Left renal pelvis (tissue), 4 donors: Measurements from ENCODE around the gene MACIR. TPM values are rescaled to one million over a fixed set of nuclear protein-coding genes. Genes with fewer than 3 reads are reported as not detected.
A peak's percentile ranks its signal among the peaks of the same experiment; 100 is the strongest.

ENCODE experiments used
- DNase-seq, 4 donors: peaks; one replicate each; pipeline ENCODE4 v3.0.0-alpha.2; 2013; ENCODE audit warnings: low read depth in 4 of 4, low spot score in 3 of 4
- polyA plus RNA-seq, 4 donors: library from polyadenylated mRNA; unstranded; fragments of 120-200 nt; gene quantifications; one replicate each; pipeline ENCODE4 v1.2.1, GENCODE V29; 2013; ENCODE audit not compliant: insufficient read length in 4 of 4

Gene MACIR
- polyA plus RNA-seq, 4 donors = 8.6 to 26.7 (median 20.7) TPM

DNA sequence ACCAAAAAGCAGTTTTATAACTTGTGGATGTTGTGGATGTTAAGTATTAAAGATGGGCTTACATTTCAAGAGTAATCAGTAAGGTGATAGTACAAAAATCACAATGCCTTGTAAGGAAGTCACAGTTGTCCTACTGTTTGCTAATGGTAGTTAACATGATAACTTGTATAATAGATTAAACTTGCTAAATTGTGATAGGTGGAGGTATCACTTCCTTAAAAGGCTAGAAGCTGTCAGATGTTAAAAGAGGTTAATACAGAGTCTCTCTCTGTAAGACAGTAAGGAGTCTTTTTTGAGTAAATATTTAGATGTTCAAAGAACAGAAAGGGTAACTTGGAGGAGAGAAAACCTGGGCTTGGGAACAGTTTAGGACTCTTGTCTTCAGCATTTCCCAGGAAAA is 14.2 kb upstream of the MACIR start:
- DNase-seq = no peak

DNA sequence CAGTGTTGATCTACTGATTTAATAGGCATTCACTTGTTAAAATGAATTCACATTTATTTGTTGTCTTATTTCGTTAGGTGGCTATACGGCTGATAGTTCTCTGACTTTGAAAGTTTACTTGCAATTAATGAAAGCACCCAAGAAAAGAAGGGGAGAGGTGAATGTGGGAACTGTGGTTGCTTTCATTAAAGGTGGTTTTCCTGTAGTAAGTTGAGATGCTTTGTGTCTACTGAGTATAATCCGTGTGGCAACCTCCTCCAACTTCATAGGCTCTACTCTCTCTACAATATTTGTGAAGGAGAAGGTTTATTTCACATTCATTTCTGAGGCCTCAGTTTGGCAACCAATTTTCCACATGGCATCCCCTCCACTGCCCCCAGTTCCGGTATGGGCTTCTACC is 12.8 kb upstream of the MACIR start:
- DNase-seq = no peak

DNA sequence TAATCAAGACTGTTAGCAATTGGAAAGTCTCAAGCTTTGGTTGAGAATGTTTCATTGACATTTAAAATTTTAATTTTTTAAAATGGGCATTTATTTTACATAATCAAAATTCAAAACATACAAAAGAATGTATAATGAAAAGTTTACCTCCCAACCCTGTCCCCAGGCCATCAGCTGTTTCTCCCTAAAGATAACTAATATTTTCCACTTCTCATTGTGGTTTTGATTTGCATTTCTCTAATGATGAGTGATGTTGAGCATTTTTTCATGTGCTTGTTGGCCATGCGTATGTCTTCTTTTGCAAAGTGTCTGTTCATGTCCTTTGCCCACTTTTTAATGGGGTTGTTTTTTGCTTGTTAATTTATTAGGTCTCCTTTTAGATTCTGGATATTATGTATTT is 11.4 kb upstream of the MACIR start:
- no peak for DNase-seq

DNA sequence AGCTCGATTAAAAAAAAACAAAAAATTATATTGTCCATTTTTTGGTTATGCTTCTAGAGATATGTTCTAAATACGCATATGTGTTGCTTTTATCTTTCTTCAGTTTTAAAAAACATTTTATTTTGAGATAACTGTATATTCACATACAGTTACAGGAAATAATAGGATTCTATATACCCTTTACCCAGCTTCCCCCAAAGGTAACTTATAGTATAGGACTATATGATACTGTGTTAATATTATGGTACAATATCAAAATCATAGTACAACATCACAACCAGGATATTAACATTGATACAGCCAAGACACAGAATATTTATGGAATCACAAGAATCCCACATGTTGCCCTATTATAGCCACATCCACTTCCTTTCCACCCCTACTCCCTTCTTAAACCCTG is 9.5 kb upstream of the MACIR start:
- no peak for DNase-seq

DNA sequence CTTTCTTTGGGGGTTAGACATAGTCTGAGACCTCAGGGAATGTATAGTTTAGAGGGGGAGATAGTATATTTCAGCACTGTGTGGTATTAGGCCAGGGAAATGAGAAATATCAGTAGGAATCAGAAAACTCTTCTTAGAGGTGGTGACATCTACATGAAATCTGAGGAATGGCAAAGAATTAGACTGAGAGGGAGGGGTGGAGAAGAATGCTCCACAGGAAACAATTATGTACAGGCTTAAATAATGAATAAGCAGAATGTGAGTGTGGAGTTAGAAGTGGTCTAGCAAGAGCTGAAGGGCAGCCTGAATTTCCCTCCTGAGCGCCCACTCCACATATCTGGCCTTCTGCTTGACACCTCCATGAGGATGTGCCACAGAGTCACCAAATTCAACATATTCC is 3.6 kb upstream of the MACIR start:
- DNase-seq = no peak

- DNase-seq = no peak
Observed at GRCh38 chr5:103255691-103256090, 2.9 kb upstream of the MACIR start.

DNA sequence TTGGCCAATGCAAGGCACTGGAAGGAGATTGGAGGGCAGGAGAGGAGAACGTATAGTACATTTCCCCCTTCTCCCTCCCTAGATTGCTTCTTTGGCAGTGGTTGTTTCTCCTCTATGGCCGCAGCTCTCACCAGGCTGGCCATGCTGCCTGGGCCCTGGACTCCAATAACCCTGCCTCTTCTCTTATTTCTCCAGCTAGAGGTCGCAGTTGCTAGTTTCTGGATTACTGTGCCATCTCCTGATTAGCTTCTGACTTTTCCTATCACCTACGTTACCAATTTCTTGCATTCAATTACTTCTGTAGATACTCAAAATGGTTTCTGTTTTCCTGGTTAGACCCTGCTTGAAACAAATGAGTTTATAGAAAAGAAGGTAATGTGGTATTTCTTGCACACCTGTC is 2.4 kb upstream of the MACIR start:
- DNase-seq = no peak

DNA sequence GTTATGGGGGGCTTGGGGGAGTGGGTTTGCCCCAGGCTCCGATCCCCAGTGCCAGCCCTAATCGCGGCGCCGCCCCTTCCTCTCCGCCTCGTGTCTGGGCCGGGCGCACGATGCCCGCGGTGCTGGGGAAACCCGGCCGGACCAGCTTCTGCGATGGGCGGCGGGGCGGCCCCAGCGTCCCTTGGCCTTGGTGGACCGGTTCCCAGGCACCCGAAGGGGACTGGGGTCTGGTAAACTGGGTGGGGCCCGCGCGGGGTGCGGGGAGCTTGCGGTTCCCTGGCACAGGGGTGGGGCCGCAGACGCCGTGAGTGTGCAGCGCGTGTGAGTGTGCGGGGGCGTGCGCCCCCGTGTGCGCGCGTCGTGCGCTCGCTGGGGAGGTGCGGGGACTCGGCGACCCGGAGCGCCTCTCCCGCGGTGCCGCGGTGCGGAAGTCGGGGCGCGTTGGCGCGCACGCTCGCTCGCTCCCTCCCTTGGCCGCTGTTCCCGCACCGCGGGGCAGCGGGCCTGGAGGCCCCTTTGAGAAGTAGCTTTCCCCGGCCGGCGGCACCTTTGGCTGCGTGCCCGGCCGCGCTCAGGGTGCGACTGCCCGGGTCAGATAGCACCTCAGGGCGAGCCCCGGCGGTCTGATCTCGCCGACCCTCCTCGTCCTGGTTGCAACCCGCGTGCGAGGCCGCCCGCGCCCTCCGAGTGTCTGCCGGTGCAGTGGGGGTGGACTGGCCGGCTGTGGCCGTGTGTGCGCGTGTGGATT is 568 bp downstream of the MACIR start:
- peak; percentile 23 to 45 (median 31) for DNase-seq

DNA sequence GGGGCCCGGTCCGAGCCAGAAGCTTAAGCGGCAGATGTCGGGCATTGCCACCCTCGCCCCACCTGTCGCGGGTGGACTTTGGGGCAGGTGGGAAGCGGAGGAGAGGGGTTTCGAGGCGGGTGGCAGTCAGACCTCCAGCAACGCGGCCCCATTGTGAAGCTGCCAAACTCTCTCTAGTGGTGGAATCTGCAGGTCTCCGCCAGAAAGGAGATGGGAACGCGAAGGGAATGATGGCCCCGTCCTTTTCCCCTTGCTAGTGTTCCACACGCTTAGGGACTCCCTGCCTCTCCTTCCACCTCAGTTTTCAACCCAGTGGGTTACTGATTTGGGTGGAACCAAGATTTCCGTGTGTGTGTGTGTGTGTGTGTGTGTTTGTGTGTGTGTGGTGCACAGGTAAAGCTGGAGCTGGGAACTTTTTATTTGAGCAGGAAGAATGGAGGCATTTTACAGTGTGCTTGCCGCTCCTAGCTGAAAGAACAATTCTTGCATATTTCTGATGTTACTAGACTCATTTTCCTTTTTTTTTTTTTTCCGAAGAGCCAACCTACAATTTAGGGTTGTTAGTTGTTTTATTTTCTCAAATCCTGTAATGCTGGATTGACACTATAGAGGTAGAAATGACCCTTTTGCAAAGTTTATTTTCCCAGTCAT is 1.3 kb downstream of the MACIR start:
- peak; percentile 20 to 41 (median 32) for DNase-seq

DNA sequence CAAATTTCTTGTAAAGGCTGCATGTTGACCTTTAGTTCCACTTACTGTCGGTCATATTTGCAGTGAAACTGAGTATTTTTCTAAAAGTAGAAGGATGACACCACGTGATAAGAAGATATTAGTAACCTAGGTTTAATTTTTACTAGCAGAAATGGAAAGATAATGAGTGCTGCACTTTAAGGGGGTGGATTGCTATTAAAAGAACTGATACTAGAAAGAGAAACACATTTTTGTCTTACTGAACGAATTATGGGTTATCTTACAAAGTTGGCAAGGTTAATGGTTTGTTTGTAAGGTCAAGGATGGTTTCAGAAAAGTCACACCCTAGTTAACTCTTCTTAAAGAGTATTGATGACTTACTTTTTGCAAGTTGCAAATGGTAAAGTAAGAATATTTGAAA is 2.4 kb downstream of the MACIR start:
- no peak for DNase-seq

GRCh38 chr5:103262422-103262871 is 3.9 kb downstream of the MACIR start:
- no peak for DNase-seq

GRCh38 chr5:103263054-103263453 is 4.5 kb downstream of the MACIR start:
- DNase-seq = no peak

DNA sequence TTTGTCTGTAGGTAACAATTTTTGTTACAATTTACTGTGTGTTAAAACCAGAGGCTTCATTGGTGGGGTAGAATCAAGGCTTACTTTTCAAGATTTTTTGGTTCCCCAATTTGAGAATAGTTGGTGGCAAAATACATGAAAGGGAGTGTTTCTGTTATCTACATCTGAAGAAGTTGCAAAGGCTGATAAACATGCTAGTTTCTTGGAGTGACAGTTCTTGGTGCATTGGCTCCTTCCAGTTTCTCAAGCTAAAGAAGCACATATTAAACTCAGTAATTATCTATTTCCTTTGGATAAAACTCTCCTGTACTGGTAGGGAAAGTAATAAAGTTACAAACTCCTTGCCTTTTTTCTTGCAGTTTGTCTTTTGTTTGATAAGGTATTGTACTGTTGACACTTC is 5.9 kb downstream of the MACIR start:
- DNase-seq = no peak

- no peak for DNase-seq
Observed at GRCh38 chr5:103270581-103270980, 12.0 kb downstream of the MACIR start.

- DNase-seq = no peak
Observed at GRCh38 chr5:103271570-103272289, 13.2 kb downstream of the MACIR start.

DNA sequence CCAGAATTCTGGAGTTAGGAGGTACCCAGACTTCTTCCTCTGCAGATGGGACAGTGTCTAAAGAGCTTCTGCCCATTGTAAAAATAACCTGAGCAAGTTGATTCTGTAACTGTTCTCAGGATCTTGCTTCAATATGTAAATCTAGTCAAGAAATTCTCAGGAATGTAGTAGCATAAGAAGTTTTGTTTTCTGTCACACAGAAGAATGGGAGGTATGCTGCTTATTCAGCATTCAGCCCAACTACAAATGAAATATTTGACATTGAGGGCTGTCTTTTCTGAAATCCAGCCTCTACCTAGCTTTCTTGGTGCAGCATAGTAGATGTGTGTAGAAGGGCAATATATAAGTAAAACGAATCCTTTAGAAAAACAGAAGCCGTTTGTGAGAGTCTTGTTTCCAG is 13.8 kb downstream of the MACIR start:
- no peak for DNase-seq

GRCh38 chr5:103273952-103274351 is 15.4 kb downstream of the MACIR start:
- no peak for DNase-seq

GRCh38 chr5:103275851-103276250 is 17.3 kb downstream of the MACIR start:
- no peak for DNase-seq

- DNase-seq = no peak
Observed at GRCh38 chr5:103280967-103281366, 22.4 kb downstream of the MACIR start.

- no peak for DNase-seq
Observed at GRCh38 chr5:103283120-103283519, 24.6 kb downstream of the MACIR start.

- no peak for DNase-seq
Observed at GRCh38 chr5:103283869-103284268, 25.3 kb downstream of the MACIR start.

DNA sequence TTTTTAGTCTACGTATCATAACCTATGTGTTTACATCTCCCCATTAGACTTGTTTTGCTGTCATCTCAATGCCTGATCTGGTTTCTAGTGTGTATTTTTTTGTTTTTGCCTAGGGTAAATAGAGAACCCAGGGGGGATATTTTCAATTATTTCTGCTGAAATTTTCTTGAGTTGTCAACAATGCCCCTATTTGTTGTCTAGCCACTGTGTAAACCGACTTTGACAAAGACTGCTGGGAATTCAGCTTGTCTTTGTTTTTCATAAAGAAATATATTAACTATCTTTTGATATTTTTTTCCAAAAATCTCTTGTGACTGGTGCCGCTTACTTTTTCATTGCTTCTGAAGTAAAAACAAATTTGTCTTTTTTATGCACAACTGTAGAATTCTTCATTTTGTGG is 28.1 kb downstream of the MACIR start:
- no peak for DNase-seq
